Retina (tissue), 1 donor: ENCODE data around the gene SGSM2.

Experiments used
- DNase-seq: peaks from one replicate; pipeline ENCODE4 v3.0.0-alpha.2; 2016

SGSM2 gene

GRCh38 chr17:2399572-2400473 lies 62.5 kb downstream of the SGSM2 start:
- peak; percentile 96 for DNase-seq

GRCh38 chr17:2400474-2400866 lies 63.2 kb downstream of the SGSM2 start:
- peak; percentile 77 for DNase-seq

GRCh38 chr17:2400877-2401425 lies 63.6 kb downstream of the SGSM2 start, which contains the start of gene MNT:
Gene MNT (minus strand): TSS chr17:2401060. CDS start chr17:2400712, 348 bp downstream.
- peak; percentile 98 for DNase-seq

- DNase-seq: peak; percentile 100
These were observed 64.3 kb downstream of the SGSM2 start for GRCh38 chr17:2401426-2402221.

- DNase-seq: no peak
These were observed 65.2 kb downstream of the SGSM2 start for GRCh38 chr17:2402544-2402943.

- DNase-seq: no peak
These were observed 65.7 kb downstream of the SGSM2 start for GRCh38 chr17:2403044-2403443.

- no peak for DNase-seq
These were observed 68.1 kb downstream of the SGSM2 start for GRCh38 chr17:2405247-2405926.

GRCh38 chr17:2406271-2406902 lies 69.1 kb downstream of the SGSM2 start:
- no peak for DNase-seq

- DNase-seq: no peak
These were observed 69.8 kb downstream of the SGSM2 start for GRCh38 chr17:2406903-2407790.

- no peak for DNase-seq
These were observed 73.7 kb downstream of the SGSM2 start for GRCh38 chr17:2410951-2411350.

- peak; percentile 22 for DNase-seq
These were observed 75.3 kb downstream of the SGSM2 start for GRCh38 chr17:2412561-2413021.

- no peak for DNase-seq
These were observed 77.3 kb downstream of the SGSM2 start for GRCh38 chr17:2414446-2415064.

GRCh38 chr17:2415081-2415480 lies 77.8 kb downstream of the SGSM2 start:
- no peak for DNase-seq

GRCh38 chr17:2416010-2416734 lies 78.9 kb downstream of the SGSM2 start:
- peak; percentile 92 for DNase-seq

GRCh38 chr17:2418572-2418971 lies 81.3 kb downstream of the SGSM2 start:
- DNase-seq: no peak

- no peak for DNase-seq
These were observed 82.2 kb downstream of the SGSM2 start for GRCh38 chr17:2419486-2419885.

GRCh38 chr17:2420176-2420575 lies 82.9 kb downstream of the SGSM2 start:
- DNase-seq: no peak

- peak; percentile 49 for DNase-seq
These were observed 84.2 kb downstream of the SGSM2 start for GRCh38 chr17:2421315-2422147.

- DNase-seq: peak; percentile 41
These were observed 86.0 kb downstream of the SGSM2 start for GRCh38 chr17:2423271-2423670.
